AG10803 (cell line): ENCODE results near the gene IL21R.

Source experiments
- DNase-seq: peaks from one replicate; pipeline ENCODE4 v3.0.0; 2010; ENCODE audit warnings: low read depth
- H3K4me3 ChIP-seq: 2 replicates; pipeline ENCODE4 v1.5.1; 2011; ENCODE audit warnings: mild to moderate bottlenecking, low read length, control low read depth
- CTCF ChIP-seq: conservative IDR thresholded peaks from 2 replicates; pipeline ENCODE4 v1.5.1; 2011; ENCODE audit warnings: mild to moderate bottlenecking, low read length, control low read depth, inconsistent platforms

Gene IL21R

GRCh38 chr16:27402964-27403600 lies 1.1 kb downstream of the IL21R start:
- no peak for DNase-seq
- H3K4me3 ChIP-seq, result no peak overlapping the region
- TF ChIP-seq CTCF, result no peak

GRCh38 chr16:27403601-27403992 lies 1.6 kb downstream of the IL21R start:
- DNase-seq, result no peak
- no peak for TF ChIP-seq CTCF
- no peak overlapping the region for H3K4me3 ChIP-seq

- DNase-seq, result no peak
- H3K4me3 ChIP-seq, result no peak overlapping the region
- TF ChIP-seq CTCF, result no peak
Measured at GRCh38 chr16:27404163-27404823, 2.3 kb downstream of the IL21R start.

- H3K4me3 ChIP-seq, result no peak overlapping the region
- peak; percentile 27 for DNase-seq
- TF ChIP-seq CTCF, result no peak
Measured at GRCh38 chr16:27405546-27406451, 3.8 kb downstream of the IL21R start.

GRCh38 chr16:27406511-27407128 lies 4.6 kb downstream of the IL21R start:
- DNase-seq, result no peak
- no peak overlapping the region for H3K4me3 ChIP-seq
- no peak for TF ChIP-seq CTCF

- TF ChIP-seq CTCF, result no peak
- no peak overlapping the region for H3K4me3 ChIP-seq
- DNase-seq, result no peak
Measured at GRCh38 chr16:27407133-27407532, 5.2 kb downstream of the IL21R start.
